WI38 (cell line): Measurements from ENCODE around the gene C11orf71.

ENCODE experiments used
- H3K4me3 ChIP-seq: 2 replicates; pipeline ENCODE4 v1.5.1; 2011; ENCODE audit warnings: low read depth, mild to moderate bottlenecking, control low read depth, low read length
- TF ChIP-seq, protein P1 (sequence below): IDR thresholded peaks from 2 replicates; pipeline ENCODE4 v1.5.1; 2012; ENCODE audit warnings: low read depth, mild to moderate bottlenecking, control low read depth, low read length

The C11orf71 gene

DNA sequence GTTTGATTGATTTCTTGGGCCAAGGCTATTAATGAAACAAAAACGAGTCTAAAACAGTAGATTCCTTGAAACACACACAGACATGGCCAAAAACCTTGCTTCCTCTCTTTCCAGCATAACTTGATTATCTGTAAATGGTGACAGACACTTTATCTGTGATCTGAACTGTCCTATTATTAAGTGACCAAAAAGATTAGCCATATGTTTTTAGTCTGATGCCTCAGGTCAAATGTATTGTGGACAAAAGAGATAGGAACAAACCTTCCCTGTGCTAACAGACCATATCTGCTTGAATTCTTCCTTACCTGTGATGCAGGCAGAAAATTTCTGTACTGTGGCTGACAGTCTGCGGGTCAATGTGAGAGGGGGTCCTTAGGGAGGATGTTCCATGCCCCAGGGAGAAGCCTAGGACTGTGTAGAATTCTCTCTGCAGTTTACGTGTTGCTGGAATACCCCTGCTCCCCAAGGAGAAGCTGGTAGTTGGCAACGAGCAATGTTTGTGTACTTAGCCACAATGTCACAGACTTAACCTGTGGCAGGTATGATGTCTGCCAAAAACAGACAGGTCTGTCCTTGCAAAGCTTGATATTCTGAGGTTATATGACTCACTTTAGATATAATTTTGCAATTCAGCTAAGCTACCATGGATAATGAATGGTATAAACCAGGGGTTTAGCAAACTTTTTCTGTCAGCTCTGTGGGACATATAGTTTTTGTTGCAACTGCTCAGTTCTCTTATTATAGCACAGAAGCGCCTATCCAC lies 31.2 kb downstream of the C11orf71 start:
- H3K4me3 ChIP-seq = no peak overlapping the region
- TF ChIP-seq, protein P1, sequence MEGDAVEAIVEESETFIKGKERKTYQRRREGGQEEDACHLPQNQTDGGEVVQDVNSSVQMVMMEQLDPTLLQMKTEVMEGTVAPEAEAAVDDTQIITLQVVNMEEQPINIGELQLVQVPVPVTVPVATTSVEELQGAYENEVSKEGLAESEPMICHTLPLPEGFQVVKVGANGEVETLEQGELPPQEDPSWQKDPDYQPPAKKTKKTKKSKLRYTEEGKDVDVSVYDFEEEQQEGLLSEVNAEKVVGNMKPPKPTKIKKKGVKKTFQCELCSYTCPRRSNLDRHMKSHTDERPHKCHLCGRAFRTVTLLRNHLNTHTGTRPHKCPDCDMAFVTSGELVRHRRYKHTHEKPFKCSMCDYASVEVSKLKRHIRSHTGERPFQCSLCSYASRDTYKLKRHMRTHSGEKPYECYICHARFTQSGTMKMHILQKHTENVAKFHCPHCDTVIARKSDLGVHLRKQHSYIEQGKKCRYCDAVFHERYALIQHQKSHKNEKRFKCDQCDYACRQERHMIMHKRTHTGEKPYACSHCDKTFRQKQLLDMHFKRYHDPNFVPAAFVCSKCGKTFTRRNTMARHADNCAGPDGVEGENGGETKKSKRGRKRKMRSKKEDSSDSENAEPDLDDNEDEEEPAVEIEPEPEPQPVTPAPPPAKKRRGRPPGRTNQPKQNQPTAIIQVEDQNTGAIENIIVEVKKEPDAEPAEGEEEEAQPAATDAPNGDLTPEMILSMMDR = no peak

DNA sequence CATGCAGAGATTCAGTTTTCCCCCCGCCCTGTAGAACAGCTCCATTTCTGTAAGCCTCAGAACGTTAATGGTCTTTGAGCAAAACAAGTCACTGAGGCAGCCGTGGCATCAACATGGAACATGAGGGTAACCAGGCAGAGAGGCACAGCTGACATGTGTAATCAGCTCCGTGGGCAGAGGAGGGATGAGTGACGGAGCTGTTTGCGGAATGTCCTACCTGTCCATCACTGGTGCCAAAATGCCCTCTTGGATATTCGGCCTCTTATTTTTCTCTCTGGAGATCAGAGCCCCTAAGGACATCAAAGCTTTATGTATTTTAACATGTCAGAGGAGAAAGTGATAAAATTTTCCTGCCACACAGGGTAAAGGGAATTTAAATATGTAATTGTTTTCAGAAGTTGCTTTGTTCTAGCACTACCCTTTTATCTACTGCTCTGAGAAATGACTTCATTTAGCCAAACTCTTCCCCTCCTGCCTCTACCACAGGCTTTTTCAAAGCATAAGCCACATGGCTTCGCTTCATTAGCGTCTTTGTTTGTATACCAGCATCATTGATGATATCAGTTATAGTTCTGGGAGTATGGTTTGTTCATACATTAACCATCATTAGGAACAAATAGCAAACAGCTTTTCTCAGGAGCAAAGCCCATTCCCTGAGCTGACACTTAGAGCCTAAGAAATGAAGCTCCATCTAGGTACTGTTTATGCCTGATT lies 32.9 kb downstream of the C11orf71 start:
- TF ChIP-seq, protein P1 = no peak
- H3K4me3 ChIP-seq = 0 out of 2 replicates have a peak overlapping the region, but pooled peaks have one; percentile 5

DNA sequence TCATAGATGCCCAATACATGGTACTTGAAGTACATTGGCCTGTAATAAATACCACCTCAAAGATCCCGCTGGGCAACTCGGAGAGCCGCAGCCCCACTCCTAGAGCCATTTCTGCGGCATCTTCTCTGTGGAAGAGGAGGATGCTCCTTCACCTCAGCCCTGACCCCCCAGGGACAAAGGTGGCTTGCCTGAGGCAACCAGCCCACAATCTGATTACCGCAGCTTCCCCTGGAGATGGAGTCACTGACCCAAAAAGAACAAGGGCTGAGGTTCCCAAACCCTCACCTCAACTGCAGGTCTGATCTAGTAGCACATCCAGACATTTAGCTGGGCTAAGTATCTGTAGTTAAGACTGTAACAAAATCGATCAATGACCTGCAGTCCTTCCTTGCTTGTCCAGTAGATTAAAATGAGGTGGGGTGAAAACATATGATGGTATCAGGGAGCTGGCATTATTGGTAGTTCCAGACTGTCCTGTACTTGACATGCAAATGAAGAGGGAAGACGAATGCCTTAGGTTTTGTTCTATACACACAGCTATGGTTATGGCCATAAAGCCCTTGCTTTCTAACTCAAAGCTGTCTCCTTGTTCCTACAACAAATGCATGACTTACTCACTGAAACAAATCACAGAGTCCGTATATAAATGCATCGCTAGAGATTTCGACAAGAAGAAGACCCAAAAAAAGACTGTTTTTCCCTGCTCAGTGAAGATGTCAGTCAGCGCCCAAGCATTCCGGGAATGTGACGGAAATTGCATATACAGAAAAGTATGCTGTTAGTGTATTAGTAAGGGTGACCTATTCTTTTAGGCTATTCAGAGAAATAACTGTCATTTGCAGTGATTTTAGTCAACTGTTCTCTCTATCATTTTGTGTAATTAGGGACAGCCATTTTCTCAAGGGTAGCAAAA lies 33.7 kb downstream of the C11orf71 start:
- H3K4me3 ChIP-seq = peak overlapping the region; percentile 30
- TF ChIP-seq, protein P1 = no peak

DNA sequence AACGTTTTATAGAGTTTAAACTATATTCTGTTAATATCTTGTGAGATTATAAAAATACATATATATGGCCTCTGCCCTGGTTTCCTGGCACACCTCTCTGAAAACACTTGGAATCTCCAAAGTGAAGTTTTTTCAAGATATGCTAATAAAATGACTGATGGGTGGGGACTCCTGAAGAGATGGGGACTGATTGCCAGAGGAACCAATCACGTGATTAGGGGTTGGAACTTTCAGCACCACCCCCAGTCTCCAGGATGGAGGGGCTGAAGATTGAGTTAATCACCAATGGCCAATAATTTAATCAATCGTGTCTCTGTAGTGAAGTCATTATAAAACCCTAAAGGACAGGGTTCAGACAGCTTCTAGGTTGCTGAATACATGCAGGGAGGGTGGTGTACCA lies 37.4 kb downstream of the C11orf71 start:
- H3K4me3 ChIP-seq = no peak overlapping the region
- TF ChIP-seq, protein P1 = no peak

DNA sequence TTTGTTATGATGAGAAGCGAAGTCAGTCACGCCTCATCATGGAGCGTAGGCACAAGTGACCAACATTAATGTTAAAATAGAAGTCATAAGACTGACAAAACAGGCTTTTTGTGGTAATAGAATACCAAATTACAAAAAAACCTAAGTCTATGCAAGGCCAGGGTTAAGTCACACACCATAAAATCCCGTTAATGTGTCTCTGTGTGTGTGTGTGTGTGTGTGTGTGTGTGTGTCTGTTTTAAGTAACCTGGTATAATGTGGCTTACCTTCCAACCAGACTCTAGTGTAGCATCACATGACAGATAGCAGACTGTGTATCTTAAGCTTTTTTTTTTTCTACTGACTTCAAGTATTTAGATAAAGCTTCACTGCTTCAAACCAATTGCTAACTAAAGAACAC lies 38.0 kb downstream of the C11orf71 start:
- TF ChIP-seq, protein P1 = no peak

DNA sequence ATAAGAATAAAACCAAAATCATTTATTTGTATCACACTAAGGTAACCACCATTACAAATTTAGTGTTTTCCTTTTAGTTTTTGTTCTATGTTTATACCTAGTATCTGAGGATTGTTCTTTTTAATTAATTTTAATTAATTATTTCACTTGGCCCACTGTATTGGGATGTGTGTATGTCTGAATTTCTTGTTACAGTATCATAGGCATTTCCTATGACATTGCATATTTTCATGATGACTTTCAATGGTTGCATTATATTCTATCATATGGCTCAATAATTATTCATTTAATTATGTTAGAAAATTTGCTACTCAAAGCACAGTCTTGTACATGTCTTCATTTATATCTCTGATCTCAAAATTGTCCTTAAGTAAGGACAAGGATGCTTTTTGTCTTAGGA lies 41.0 kb downstream of the C11orf71 start:
- no peak overlapping the region for H3K4me3 ChIP-seq
- TF ChIP-seq, protein P1 = no peak

More for the DNA sequence above, 38.0 kb downstream of the C11orf71 start:
- no peak overlapping the region for H3K4me3 ChIP-seq
